NCI-H446 (cell line): Measurements from ENCODE around the gene RPA1.
"Not testable (repeated sequence)": the region's sequence is repeated elsewhere in the genome, so short reads cannot be mapped to it uniquely, and the experiment has no call there.

Experiments
- DNase-seq, 2 experiments: peaks; one replicate each; lab custom pipeline; 2025; lab: John Stamatoyannopoulos, UW

RPA1 gene

GRCh38 chr17:1829592-1830257 is at the start of gene RPA1, which contains the start of gene SMYD4:
Gene RPA1 (plus strand): TSS chr17:1830005. CDS start chr17:1830094, 89 bp downstream.
Gene SMYD4 (minus strand): TSS chr17:1829902. CDS start chr17:1827994, 1,908 bp downstream.
- peak; percentile 79 to 91 for DNase-seq

GRCh38 chr17:1782171-1782567 is 47.6 kb upstream of the RPA1 start:
- DNase-seq: no peak

- DNase-seq: no peak
Measured at GRCh38 chr17:1783271-1783670, 46.5 kb upstream of the RPA1 start.

GRCh38 chr17:1783834-1784611 is 45.8 kb upstream of the RPA1 start:
- no peak for DNase-seq

GRCh38 chr17:1785930-1786329 is 43.9 kb upstream of the RPA1 start:
- peak in 1 of 2 experiments; percentile 17 for DNase-seq

- DNase-seq: no peak
Measured at GRCh38 chr17:1786708-1787107, 43.1 kb upstream of the RPA1 start.

GRCh38 chr17:1787301-1787902 is 42.4 kb upstream of the RPA1 start:
- peak in 1 of 2 experiments; percentile 16 for DNase-seq

- no peak for DNase-seq
Measured at GRCh38 chr17:1789936-1790335, 39.9 kb upstream of the RPA1 start.

- DNase-seq: no peak
Measured at GRCh38 chr17:1792495-1793446, 37.0 kb upstream of the RPA1 start.

GRCh38 chr17:1793447-1793806 is 36.4 kb upstream of the RPA1 start:
- DNase-seq: no peak

GRCh38 chr17:1796800-1797199 is 33.0 kb upstream of the RPA1 start:
- no peak for DNase-seq

GRCh38 chr17:1797323-1797722 is 32.5 kb upstream of the RPA1 start:
- DNase-seq: no peak

- DNase-seq: not testable (repeated sequence)
Measured at GRCh38 chr17:1797846-1798245, 32.0 kb upstream of the RPA1 start.

GRCh38 chr17:1800240-1800639 is 29.6 kb upstream of the RPA1 start:
- no peak for DNase-seq

- no peak for DNase-seq
Measured at GRCh38 chr17:1800712-1801111, 29.1 kb upstream of the RPA1 start.

GRCh38 chr17:1802429-1802828 is 27.4 kb upstream of the RPA1 start:
- no peak for DNase-seq

GRCh38 chr17:1803280-1803679 is 26.5 kb upstream of the RPA1 start:
- DNase-seq: no peak

- no peak for DNase-seq
Measured at GRCh38 chr17:1807890-1808289, 21.9 kb upstream of the RPA1 start.

GRCh38 chr17:1808644-1809043 is 21.2 kb upstream of the RPA1 start:
- no peak for DNase-seq

- DNase-seq: not testable (repeated sequence)
Measured at GRCh38 chr17:1809815-1810214, 20.0 kb upstream of the RPA1 start.

- DNase-seq: no peak
Measured at GRCh38 chr17:1810450-1811103, 19.2 kb upstream of the RPA1 start.
